KOPT-K1 (cell line): ENCODE data around the gene JPH2.
A peak's percentile ranks its signal among the peaks of the same experiment; 100 is the strongest.

ENCODE experiments used
- H3K27ac ChIP-seq: fragments of 200-600 bp; sonication (generic); 2 replicates; pipeline ENCODE4 v1.5.1; 2016; ENCODE audit warnings: antibody characterized with exemption, mild to moderate bottlenecking, low read depth, low read length; ENCODE audit not compliant: poor library complexity, severe bottlenecking
- H3K36me3 ChIP-seq: fragments of 200-600 bp; sonication (generic); 2 replicates; pipeline ENCODE4 v1.5.1; 2017; ENCODE audit warnings: antibody characterized with exemption, mild to moderate bottlenecking, low read length, moderate library complexity; ENCODE audit not compliant: insufficient read depth
- H3K9me3 ChIP-seq: fragments of 200-600 bp; sonication (generic); 2 replicates; pipeline ENCODE4 v1.5.1; 2017; ENCODE audit warnings: antibody characterized with exemption, low read length, mild to moderate bottlenecking; ENCODE audit not compliant: insufficient read depth, poor library complexity, severe bottlenecking

The JPH2 gene

GRCh38 chr20:44069203-44070011 is 117.6 kb downstream of the JPH2 start:
- Histone ChIP-seq H3K36me3 (no peaks in the 10 kb centered on the region), H3K27ac (peak overlapping the region; percentile 28)

GRCh38 chr20:44068316-44069201 is 118.4 kb downstream of the JPH2 start:
- Histone ChIP-seq H3K27ac (peak overlapping the region; percentile 5), H3K9me3 (no peaks in the 10 kb centered on the region), H3K36me3 (no peaks in the 10 kb centered on the region)

More at GRCh38 chr20:44069203-44070011, 117.6 kb downstream of the JPH2 start:
- H3K9me3 ChIP-seq = no peaks in the 10 kb centered on the region

- H3K27ac ChIP-seq = no peak overlapping the region
- H3K9me3 ChIP-seq = no peaks in the 10 kb centered on the region
- no peaks in the 10 kb centered on the region for H3K36me3 ChIP-seq
These were observed 119.3 kb downstream of the JPH2 start for GRCh38 chr20:44067650-44068081.

GRCh38 chr20:44066645-44067606 is 120.1 kb downstream of the JPH2 start:
- Histone ChIP-seq H3K36me3 (no peaks in the 10 kb centered on the region), H3K9me3 (no peaks in the 10 kb centered on the region), H3K27ac (no peak overlapping the region)

GRCh38 chr20:44065401-44066340 is 121.3 kb downstream of the JPH2 start:
- Histone ChIP-seq H3K27ac (no peak overlapping the region), H3K36me3 (no peaks in the 10 kb centered on the region), H3K9me3 (no peaks in the 10 kb centered on the region)

- H3K27ac ChIP-seq = no peak overlapping the region
- H3K36me3 ChIP-seq = no peaks in the 10 kb centered on the region
- no peaks in the 10 kb centered on the region for H3K9me3 ChIP-seq
These were observed 122.2 kb downstream of the JPH2 start for GRCh38 chr20:44064501-44065400.
